Measurements from ENCODE around the gene LRRN3.

Gene LRRN3

DNA sequence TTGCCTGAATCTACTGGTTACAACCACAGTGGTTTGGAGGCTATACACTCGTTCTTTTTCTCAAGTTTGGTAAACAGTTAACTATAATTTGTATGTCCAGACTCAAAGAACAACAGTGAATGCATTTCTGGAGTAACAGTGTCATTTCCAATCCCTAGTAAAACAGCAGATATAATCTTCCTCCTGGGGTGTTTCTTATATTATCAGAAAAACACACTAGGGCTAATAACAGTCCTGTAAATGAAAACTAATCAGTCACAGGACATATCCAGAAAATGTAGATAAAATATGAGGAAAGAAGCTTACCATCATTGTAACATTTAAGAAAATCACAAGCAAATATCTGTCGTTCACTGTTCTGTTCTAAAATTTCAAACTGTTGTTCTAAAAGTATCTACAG lies 82.6 kb downstream of the LRRN3 start:
- no peak for DNase-seq

DNA sequence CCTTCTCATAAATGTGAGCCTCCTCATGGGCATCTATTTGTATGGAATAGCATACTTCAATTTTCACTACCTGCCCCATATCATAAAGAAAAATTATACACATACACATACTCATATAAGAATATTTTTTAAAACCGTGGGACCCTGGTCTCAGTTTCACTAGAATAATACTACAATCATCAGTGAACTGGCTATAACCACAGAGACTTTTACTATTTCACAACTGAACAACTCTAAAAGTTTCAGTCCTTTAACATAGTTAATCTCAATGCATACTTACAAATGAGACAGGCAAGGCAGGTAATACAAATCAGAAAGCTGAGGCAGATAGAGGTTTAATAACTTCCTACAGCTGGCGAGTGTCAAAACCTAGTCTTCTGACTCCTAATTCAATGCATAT lies 83.1 kb downstream of the LRRN3 start:
- no peak for DNase-seq

DNA sequence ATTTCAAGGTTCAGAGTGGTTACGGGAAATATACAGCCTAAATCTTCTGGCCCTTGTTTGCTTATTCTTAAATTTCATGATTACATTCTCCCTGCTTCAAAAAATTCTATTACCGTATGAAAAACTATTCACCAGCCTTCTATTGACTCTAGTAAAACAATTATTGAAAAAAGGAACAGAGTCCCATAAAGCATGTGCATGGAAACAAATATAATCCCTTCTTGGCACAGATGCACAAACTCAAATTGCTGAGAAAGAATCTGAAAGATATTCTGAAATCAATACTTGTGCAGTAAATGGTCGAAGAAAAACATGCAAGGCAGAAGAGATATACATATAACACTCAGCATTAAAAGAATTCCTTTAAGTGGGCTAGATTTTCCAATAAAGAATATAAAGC lies 83.6 kb downstream of the LRRN3 start:
- no peak for DNase-seq
